Right cardiac atrium (tissue), 5 donors: Measurements from ENCODE around the gene ETV4. TPM values are rescaled to one million over a fixed set of nuclear protein-coding genes. Genes with fewer than 3 reads are reported as not detected.
A peak's percentile ranks its signal among the peaks of the same experiment; 100 is the strongest.

ENCODE experiments used
- ATAC-seq, 2 donors: fragments of 200-7000 bp; cut with Tn5 transposase; one replicate each; pipeline versions ENCODE4 v1.8.0 to v1.9.1; 2020; ENCODE audit warnings: moderate library complexity in 2 of 2, mild to moderate bottlenecking in 1 of 2
- DNase-seq, 3 donors: peaks; one replicate each; pipeline ENCODE4 v3.0.0-alpha.2; 2020
- H3K27ac ChIP-seq: one replicate; pipeline ENCODE4 v1.5.1; 2013; ENCODE audit warnings: mild to moderate bottlenecking, low read length, control low read depth, moderate library complexity
- H3K27me3 ChIP-seq: one replicate; pipeline ENCODE4 v1.6.1; 2013; ENCODE audit not compliant: control insufficient read depth, insufficient read depth
- H3K4me1 ChIP-seq: one replicate; pipeline ENCODE4 v1.6.1; 2013; ENCODE audit warnings: low read length; ENCODE audit not compliant: control insufficient read depth, insufficient read depth
- H3K4me3 ChIP-seq: one replicate; pipeline ENCODE4 v1.5.1; 2013; ENCODE audit warnings: low read length, control low read depth
- H3K9me3 ChIP-seq: one replicate; pipeline ENCODE4 v1.6.1; 2013; ENCODE audit warnings: low read length; ENCODE audit not compliant: control insufficient read depth
- WGBS: extraction: QIAGEN DNeasy Blood & Tissue Kit; methylation state at CpG from one replicate; pipeline ENCODE4 v1.1.7; 2013; 5-methylcytosine and 5-hydroxymethylcytosine counted together
- intact Hi-C, 4 donors: fragments of 100-400 bp; cut with DNase I; formaldehyde crosslinking; loops; one replicate each; pipeline versions ENCODE4 v1.11.0 to v1.14.0; 2022 to 2023
- polyA plus RNA-seq: library from polyadenylated mRNA; stranded (reverse); fragments of 200-250 nt; gene quantifications from one replicate; pipeline ENCODE4 v1.2.3, GENCODE V29; 2013
- total RNA-seq, 4 donors: library from RNA; stranded (reverse); fragmentation: NEBNext Ultra II Directional; extraction: Animal tissue kit (Norgen Biotek cat#: 25700); gene quantifications; one replicate each; pipeline ENCODE4 v1.2.1, GENCODE V29; 2021
- donor health status: healthy with polysubstance abuse.
- donor health status: DM: no; HTN: yes; CAD: no.
- donor health status: DM: no; HTN: no; CAD: no.
- donor health status: DM: no; HTN: yes; CAD: no; lungs with severe emphysema.
- donor health status: DM: yes; HTN: yes; CAD: no.

Gene ETV4
- total and polyA plus RNA-seq, 5 donors, result 0.14 to 2.1 (median 0.43) TPM; not detected in 1

- Histone ChIP-seq H3K27ac (no peak overlapping the region), H3K9me3 (no peaks in the 10 kb centered on the region), H3K4me3 (no peak overlapping the region), H3K27me3 (no peaks in the 10 kb centered on the region), H3K4me1 (peaks cover 3% of the 10 kb centered on the region)
- ATAC-seq (no peak), DNase-seq (no peak)
- WGBS, result 75% methylated on average over 6 of the region's 6 CpGs
- intact Hi-C loops, result loop anchor here in 1 of 4 donors (10.0 kb wide), 1 partner anchor 200 kb away; the partner anchor contains the start of gene SOST
Observed at GRCh38 chr17:43554857-43555256, 8.7 kb upstream of the ETV4 start.

DNA sequence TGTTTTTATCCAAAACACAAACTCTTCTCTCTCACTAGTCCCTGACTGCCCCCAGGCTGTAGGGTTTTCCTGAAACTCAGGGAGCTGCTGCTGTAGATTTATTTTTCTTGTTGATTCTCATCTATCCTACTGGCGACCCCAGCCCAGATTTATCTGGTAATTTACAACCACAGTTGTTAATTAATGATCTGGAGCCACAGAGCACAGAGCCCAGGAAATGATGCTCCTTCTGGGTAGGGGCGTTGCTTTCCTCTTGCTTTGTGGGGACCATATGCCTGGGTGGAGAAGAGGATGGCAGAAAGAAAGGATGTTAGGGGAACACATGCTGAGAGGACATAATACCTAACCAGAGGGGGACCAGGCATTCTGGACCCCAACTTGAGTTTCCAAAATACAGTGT, 7.4 kb upstream of the ETV4 start:
- Histone ChIP-seq H3K27ac (no peak overlapping the region), H3K27me3 (no peaks in the 10 kb centered on the region), H3K4me1 (peaks cover 3% of the 10 kb centered on the region), H3K4me3 (no peak overlapping the region), H3K9me3 (no peaks in the 10 kb centered on the region)
- intact Hi-C loops, result loop anchor here in 1 of 4 donors (10.0 kb wide), 1 partner anchor 201 kb away; the partner anchor contains the start of gene SOST
- DNase-seq (no peak), ATAC-seq (no peak)
- WGBS, result 52% methylated on average over 2 of the region's 2 CpGs

- WGBS, result 38% methylated on average over 8 of the region's 8 CpGs
- Histone ChIP-seq H3K27me3 (no peaks in the 10 kb centered on the region), H3K4me3 (no peak overlapping the region), H3K9me3 (no peaks in the 10 kb centered on the region), H3K4me1 (peaks cover 3% of the 10 kb centered on the region), H3K27ac (peak overlapping the region; percentile 93)
- DNase-seq, result no peak
- peak; percentile 60 to 66 for ATAC-seq
- intact Hi-C loops, result loop anchor here in 1 of 4 donors (10.0 kb wide), 1 partner anchor 202 kb away; the partner anchor contains the start of gene SOST
Observed at GRCh38 chr17:43552229-43552837, 6.2 kb upstream of the ETV4 start.

- H3K9me3 ChIP-seq, result no peaks in the 10 kb centered on the region
- peaks cover 3% of the 10 kb centered on the region for H3K4me1 ChIP-seq
- WGBS, result 89% methylated on average over 4 of the region's 4 CpGs
- H3K27me3 ChIP-seq, result no peaks in the 10 kb centered on the region
- no peak overlapping the region for H3K4me3 ChIP-seq
- no peak for ATAC-seq
- no peak for DNase-seq
- intact Hi-C loops, result loop anchor here in 1 of 4 donors (10.0 kb wide), 1 partner anchor 204 kb away; the partner anchor contains the start of gene SOST
- no peak overlapping the region for H3K27ac ChIP-seq
Observed at GRCh38 chr17:43550754-43551153, 4.6 kb upstream of the ETV4 start.

GRCh38 chr17:43549496-43549895, 3.4 kb upstream of the ETV4 start:
- Histone ChIP-seq H3K27me3 (no peaks in the 10 kb centered on the region), H3K4me1 (peaks cover 7% of the 10 kb centered on the region), H3K9me3 (no peaks in the 10 kb centered on the region), H3K27ac (no peak overlapping the region), H3K4me3 (no peak overlapping the region)
- no peak for DNase-seq
- no peak for ATAC-seq
- 90% methylated on average over 5 of the region's 5 CpGs for WGBS
- intact Hi-C loops, result no loop called here

GRCh38 chr17:43548689-43549379, 2.7 kb upstream of the ETV4 start:
- ATAC-seq, result no peak
- no peak overlapping the region for H3K27ac ChIP-seq

DNA sequence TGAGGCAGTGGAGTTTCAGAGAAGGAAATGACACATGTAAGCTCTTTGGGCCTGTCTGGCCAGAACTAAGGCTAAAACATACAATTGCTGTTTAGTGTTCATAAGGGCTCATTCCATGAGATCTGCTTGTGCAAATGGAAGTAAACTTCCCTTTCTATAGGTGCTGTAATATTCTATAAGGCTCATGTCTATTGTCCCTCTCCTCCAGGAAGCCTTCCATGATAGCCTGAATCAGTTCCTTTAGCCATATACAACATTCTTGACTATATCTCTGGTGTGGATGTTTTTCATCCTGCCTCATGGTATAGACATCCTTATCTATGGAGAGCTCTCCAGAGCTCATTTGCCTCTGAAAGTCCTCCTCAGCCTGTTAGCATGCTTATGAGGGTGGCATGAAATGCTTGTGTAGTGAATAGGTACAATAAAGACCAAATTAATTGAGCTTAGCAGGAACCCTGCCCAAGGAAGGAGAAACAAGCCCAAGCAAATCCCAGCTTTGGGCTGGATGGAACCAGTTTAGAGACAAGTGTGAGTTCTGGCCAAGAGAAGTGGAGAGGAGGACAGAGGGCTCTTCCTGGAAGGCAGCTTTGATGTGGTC, 1.6 kb upstream of the ETV4 start:
- ATAC-seq (no peak), DNase-seq (no peak)
- H3K9me3 ChIP-seq, result no peaks in the 10 kb centered on the region
- no peak overlapping the region for H3K4me3 ChIP-seq
- H3K27me3 ChIP-seq, result no peaks in the 10 kb centered on the region
- H3K27ac ChIP-seq, result no peak overlapping the region
- peaks cover 7% of the 10 kb centered on the region for H3K4me1 ChIP-seq
- intact Hi-C loops, result no loop called here

More at GRCh38 chr17:43548689-43549379, 2.7 kb upstream of the ETV4 start:
- 85% methylated on average over 3 of the region's 3 CpGs for WGBS
- Histone ChIP-seq H3K4me1 (peaks cover 7% of the 10 kb centered on the region), H3K27me3 (no peaks in the 10 kb centered on the region), H3K9me3 (no peaks in the 10 kb centered on the region), H3K4me3 (no peak overlapping the region)
- intact Hi-C loops, result no loop called here
- DNase-seq, result no peak

GRCh38 chr17:43547189-43547550, 1.0 kb upstream of the ETV4 start:
- no peaks in the 10 kb centered on the region for H3K9me3 ChIP-seq
- intact Hi-C loops, result no loop called here
- DNase-seq, result no peak
- H3K27ac ChIP-seq, result no peak overlapping the region
- peaks cover 7% of the 10 kb centered on the region for H3K4me1 ChIP-seq
- H3K27me3 ChIP-seq, result no peaks in the 10 kb centered on the region
- H3K4me3 ChIP-seq, result no peak overlapping the region
- WGBS, result 70% methylated on average over 2 of the region's 2 CpGs
- no peak for ATAC-seq

GRCh38 chr17:43545383-43545632, 832 bp downstream of the ETV4 start:
- 2% methylated on average over 21 of the region's 21 CpGs for WGBS
- intact Hi-C loops, result no loop called here
- H3K27me3 ChIP-seq, result no peaks in the 10 kb centered on the region
- DNase-seq (peak in 1 of 3 donors; percentile 36), ATAC-seq (peak; percentile 26 to 40)
- no peak overlapping the region for H3K27ac ChIP-seq
- H3K4me1 ChIP-seq, result peaks cover 7% of the 10 kb centered on the region
- H3K4me3 ChIP-seq, result peak overlapping the region; percentile 88
- no peaks in the 10 kb centered on the region for H3K9me3 ChIP-seq

DNA sequence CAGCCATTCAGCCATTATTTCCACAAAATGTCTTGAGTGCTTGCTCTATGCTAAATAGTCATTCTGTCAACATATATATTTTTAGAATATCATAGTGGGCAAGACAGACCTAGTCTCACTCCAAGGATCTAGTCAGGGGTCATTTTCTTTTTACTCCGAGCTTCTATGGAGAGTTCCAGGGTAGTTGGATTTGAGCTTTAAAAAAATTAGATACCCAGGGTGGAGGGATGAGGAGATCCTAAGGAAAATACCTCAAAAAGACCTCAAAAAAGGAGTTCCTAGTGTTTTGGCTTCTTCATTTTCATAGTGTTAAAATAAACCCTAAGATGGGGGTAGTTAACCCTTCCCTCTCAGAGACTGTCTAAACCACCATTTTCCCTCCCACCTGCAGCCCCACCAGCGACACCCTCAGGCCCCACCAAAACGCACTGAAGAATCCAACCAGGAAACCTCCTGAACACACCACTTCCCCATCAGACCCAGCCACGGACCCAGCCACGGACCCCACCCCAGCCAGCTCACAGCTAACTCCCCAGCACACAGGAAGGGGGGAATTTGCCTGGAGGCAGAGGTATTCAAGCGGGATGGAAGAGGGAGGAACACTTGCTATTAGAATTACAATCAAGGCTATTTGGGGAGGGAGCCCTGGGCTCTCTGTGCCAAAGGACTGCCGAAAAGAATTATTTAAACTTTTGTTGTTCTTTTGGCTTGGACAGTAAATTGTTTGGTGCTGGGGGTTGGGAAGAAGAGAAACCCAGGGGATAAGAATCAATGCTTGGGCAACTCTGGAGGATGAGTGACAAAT, 2.2 kb downstream of the ETV4 start:
- Histone ChIP-seq H3K4me1 (peaks cover 7% of the 10 kb centered on the region), H3K9me3 (no peaks in the 10 kb centered on the region), H3K27me3 (no peaks in the 10 kb centered on the region), H3K4me3 (no peak overlapping the region), H3K27ac (no peak overlapping the region)
- 55% methylated on average over 7 of the region's 7 CpGs for WGBS
- DNase-seq, result no peak
- intact Hi-C loops, result no loop called here
- ATAC-seq, result no peak

DNA sequence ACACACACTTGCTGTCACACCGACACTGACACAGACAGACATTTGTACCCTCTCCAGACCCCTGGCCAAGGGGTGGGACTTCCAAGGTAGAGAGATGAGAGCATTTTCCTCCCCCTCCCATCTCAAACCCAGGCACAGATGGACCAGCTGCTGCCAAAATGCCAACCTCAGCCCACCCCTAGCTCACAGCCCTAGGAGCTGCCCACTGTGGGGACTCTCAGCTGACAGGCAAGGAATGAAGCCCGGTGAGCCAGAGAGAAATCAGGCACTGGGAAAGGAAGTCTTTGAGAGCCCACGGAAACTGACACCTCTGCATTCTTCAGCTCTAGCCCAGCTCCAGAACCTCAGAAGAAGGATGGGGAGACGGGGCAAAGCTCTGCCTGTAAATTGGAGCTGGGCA, 2.8 kb downstream of the ETV4 start:
- H3K27me3 ChIP-seq, result no peaks in the 10 kb centered on the region
- intact Hi-C loops, result no loop called here
- ATAC-seq (no peak), DNase-seq (no peak)
- peaks cover 7% of the 10 kb centered on the region for H3K4me1 ChIP-seq
- no peaks in the 10 kb centered on the region for H3K9me3 ChIP-seq
- H3K27ac ChIP-seq, result no peak overlapping the region
- H3K4me3 ChIP-seq, result no peak overlapping the region
- 58% methylated on average over 4 of the region's 4 CpGs for WGBS
